Panc1 (cell line): ENCODE data around the gene SELENOS. TPM values are rescaled to one million over a fixed set of nuclear protein-coding genes. Genes with fewer than 3 reads are reported as not detected.
A peak's percentile ranks its signal among the peaks of the same experiment; 100 is the strongest.

Experiments used
- ATAC-seq: fragments of 200-7000 bp; cut with Tn5 transposase; 2 replicates; pipeline ENCODE4 v1.9.1; 2020; ENCODE audit warnings: mild to moderate bottlenecking, moderate library complexity
- BruUV-seq: library from RNA; stranded (reverse); fragments of 400-500 nt; replicated peaks from 2 replicates; lab custom pipeline; 2021; lab: Mats Ljungman, UMichigan
- CTCF ChIA-PET: fragments of 300-600 bp; sonication (Branson Sonifier 250); formaldehyde crosslinking; loops from one replicate; lab custom pipeline; 2022; ENCODE audit warnings: antibody characterized with exemption; lab: Charles Lee
- POLR2A ChIA-PET: fragments of 300-600 bp; sonication (Branson Sonifier 250); formaldehyde crosslinking; loops from one replicate; lab custom pipeline; 2022; ENCODE audit warnings: antibody characterized with exemption; lab: Charles Lee
- DNase-seq: peaks from one replicate; pipeline ENCODE4 v3.0.0-alpha.2; 2010; ENCODE audit warnings: low read depth, low spot score
- H3K27ac ChIP-seq: 2 replicates; pipeline ENCODE4 v1.5.1; 2011; ENCODE audit warnings: mild to moderate bottlenecking, low read length, inconsistent platforms
- H3K27me3 ChIP-seq: fragments of 200-500 bp; sonication (Bioruptor generic); 2 replicates; pipeline ENCODE4 v1.6.0; 2014; ENCODE audit warnings: low read length, inconsistent platforms; ENCODE audit not compliant: control insufficient read depth, insufficient read depth
- H3K36me3 ChIP-seq: fragments of 200-500 bp; sonication (Bioruptor generic); 2 replicates; pipeline ENCODE4 v1.5.1; 2014; ENCODE audit warnings: inconsistent platforms, mild to moderate bottlenecking, low read length, moderate library complexity; ENCODE audit not compliant: control insufficient read depth, insufficient read depth
- H3K4me1 ChIP-seq: 2 replicates; pipeline ENCODE4 v1.5.1; 2011; ENCODE audit warnings: inconsistent platforms, mild to moderate bottlenecking, low read length, moderate library complexity; ENCODE audit not compliant: control insufficient read depth, insufficient read depth
- H3K4me3 ChIP-seq, 2 experiments: 2 replicates each; pipeline ENCODE4 v1.5.1; 2011 to 2012; ENCODE audit warnings: low read depth in 2 of 2, low read length in 2 of 2, mild to moderate bottlenecking in 2 of 2, inconsistent platforms in 1 of 2, moderate library complexity in 1 of 2
- H3K9me3 ChIP-seq: fragments of 200-500 bp; sonication (Bioruptor generic); 2 replicates; pipeline ENCODE4 v1.5.1; 2014; ENCODE audit warnings: low read depth, mild to moderate bottlenecking, inconsistent platforms, low read length, moderate library complexity; ENCODE audit not compliant: control insufficient read depth, insufficient read depth
- POLR2AphosphoS5 ChIP-seq: IDR thresholded peaks from 2 replicates; pipeline ENCODE4 v1.6.1; 2012; ENCODE audit warnings: mild to moderate bottlenecking, low read depth, low read length, moderate library complexity
- REST ChIP-seq, 2 experiments: IDR thresholded peaks; 2 replicates each; pipeline ENCODE4 v1.6.1; 2011 to 2012; ENCODE audit warnings: low read depth in 2 of 2, control low read depth in 1 of 2, low read length in 1 of 2, mild to moderate bottlenecking in 1 of 2, moderate library complexity in 1 of 2; ENCODE audit not compliant: insufficient read depth in 1 of 2
- SIN3A ChIP-seq: IDR thresholded peaks from 2 replicates; pipeline ENCODE4 v1.6.1; 2012; ENCODE audit warnings: low read depth, mild to moderate bottlenecking, low read length, moderate library complexity, borderline replicate concordance; ENCODE audit not compliant: insufficient read depth
- TCF7L2 ChIP-seq: IDR thresholded peaks from 2 replicates; pipeline ENCODE4 v1.6.1; 2011; ENCODE audit warnings: mild to moderate bottlenecking, low read depth, low read length, inconsistent platforms
- in situ Hi-C: cut with HindIII; loops from 2 replicates; pipeline ENCODE4 v1.10.0; 2016; ENCODE audit warnings: low sequenced_read_pairs, low pct_unique_long_range_greater_than_20kb
- intact Hi-C: fragments of 100-400 bp; cut with micrococcal nuclease; formaldehyde crosslinking; loops from one replicate; pipeline ENCODE4 v1.10.0; 2022; ENCODE audit not compliant: unreplicated experiment
- total RNA-seq: library from RNA; stranded (reverse); gene quantifications from one replicate; pipeline ENCODE4 v1.2.1, GENCODE V29; 2021; ENCODE audit not compliant: unreplicated experiment
- TF ChIP-seq, protein P1 (sequence below): fragments of 450-650 bp; IDR thresholded peaks from 2 replicates; pipeline ENCODE4 v1.5.1; 2017; ENCODE audit warnings: mild to moderate bottlenecking

SELENOS gene
- total RNA-seq, 1 experiment from 2014 or later, result 74.9 TPM

DNA sequence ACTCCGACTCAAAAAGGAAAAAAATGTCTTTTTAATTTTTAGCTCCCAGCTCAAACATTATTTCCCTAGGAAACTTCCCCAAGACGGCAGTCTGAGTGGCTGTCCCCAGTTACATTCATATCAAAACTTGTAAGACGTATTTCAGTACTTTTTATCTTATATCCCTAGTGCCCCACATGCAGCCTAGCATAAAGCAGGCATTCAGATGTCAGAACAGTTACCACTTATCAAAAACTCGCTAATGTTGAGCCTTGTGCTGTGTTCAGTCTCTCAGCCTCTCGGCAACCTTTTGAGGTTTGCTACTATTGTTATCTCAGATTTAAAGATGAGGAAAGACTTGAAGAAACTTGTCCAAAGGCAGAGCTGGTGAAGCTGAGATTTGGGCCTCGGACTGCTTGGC, 6.6 kb upstream of the SELENOS start:
- Histone ChIP-seq H3K27ac (no peak overlapping the region), H3K27me3 (no peaks in the 10 kb centered on the region), H3K36me3 (peaks cover 42% of the 10 kb centered on the region), H3K9me3 (no peaks in the 10 kb centered on the region), H3K4me3 (no peak overlapping the region), H3K4me1 (no peaks in the 10 kb centered on the region)
- TSS peak; percentile 53 for BruUV-seq
- in situ Hi-C loops, result no loop called here
- no peak for ATAC-seq
- intact Hi-C loops, result no loop called here
- POLR2A ChIA-PET, result no interaction called here
- CTCF ChIA-PET, result no interaction called here
- no peak for DNase-seq
- TF ChIP-seq SIN3A (no peak), POLR2AphosphoS5 (no peak), TCF7L2 (no peak)

GRCh38 chr15:101280007-101280406, 2.7 kb upstream of the SELENOS start:
- Histone ChIP-seq H3K4me1 (peaks cover 17% of the 10 kb centered on the region), H3K9me3 (no peaks in the 10 kb centered on the region), H3K27me3 (no peaks in the 10 kb centered on the region), H3K27ac (no peak overlapping the region), H3K4me3 (no peak overlapping the region), H3K36me3 (peaks cover 14% of the 10 kb centered on the region)
- intact Hi-C loops (no loop called here), in situ Hi-C loops (no loop called here)
- no peak for ATAC-seq
- BruUV-seq, result no TSS peak
- no peak for DNase-seq
- TF ChIP-seq POLR2AphosphoS5, result no peak; the same call in 1 of the 2 replicates
- no peak for TF ChIP-seq REST (IDR thresholded peaks at IDR 0.05; ENCODE audit: insufficient read depth in 1 of 2, low read depth in 2 of 2, low read length in 1 of 2)
- TF ChIP-seq TCF7L2, result no peak
- TF ChIP-seq, protein P1, sequence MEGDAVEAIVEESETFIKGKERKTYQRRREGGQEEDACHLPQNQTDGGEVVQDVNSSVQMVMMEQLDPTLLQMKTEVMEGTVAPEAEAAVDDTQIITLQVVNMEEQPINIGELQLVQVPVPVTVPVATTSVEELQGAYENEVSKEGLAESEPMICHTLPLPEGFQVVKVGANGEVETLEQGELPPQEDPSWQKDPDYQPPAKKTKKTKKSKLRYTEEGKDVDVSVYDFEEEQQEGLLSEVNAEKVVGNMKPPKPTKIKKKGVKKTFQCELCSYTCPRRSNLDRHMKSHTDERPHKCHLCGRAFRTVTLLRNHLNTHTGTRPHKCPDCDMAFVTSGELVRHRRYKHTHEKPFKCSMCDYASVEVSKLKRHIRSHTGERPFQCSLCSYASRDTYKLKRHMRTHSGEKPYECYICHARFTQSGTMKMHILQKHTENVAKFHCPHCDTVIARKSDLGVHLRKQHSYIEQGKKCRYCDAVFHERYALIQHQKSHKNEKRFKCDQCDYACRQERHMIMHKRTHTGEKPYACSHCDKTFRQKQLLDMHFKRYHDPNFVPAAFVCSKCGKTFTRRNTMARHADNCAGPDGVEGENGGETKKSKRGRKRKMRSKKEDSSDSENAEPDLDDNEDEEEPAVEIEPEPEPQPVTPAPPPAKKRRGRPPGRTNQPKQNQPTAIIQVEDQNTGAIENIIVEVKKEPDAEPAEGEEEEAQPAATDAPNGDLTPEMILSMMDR, result no peak
- TF ChIP-seq SIN3A, result no peak
- CTCF ChIA-PET, result interaction anchor here (1.0 kb wide), 1 partner anchor 10 kb away, joined by 4 read pairs; no protein-coding TSS in a partner anchor
- POLR2A ChIA-PET, result interaction anchor here (0.6 kb wide), 1 partner anchor 10 kb away, joined by 3 read pairs; no protein-coding TSS in a partner anchor

GRCh38 chr15:101277943-101278564, 769 bp upstream of the SELENOS start:
- H3K4me1 ChIP-seq, result peaks cover 17% of the 10 kb centered on the region
- peak overlapping the region; percentile 62 to 97 for H3K4me3 ChIP-seq
- H3K27ac ChIP-seq, result peak overlapping the region; percentile 76
- BruUV-seq, result no TSS peak
- intact Hi-C loops (no loop called here), in situ Hi-C loops (no loop called here)
- ATAC-seq (peak; percentile 7; the same call in 1 of the 2 replicates), DNase-seq (no peak)
- POLR2A ChIA-PET, result no interaction called here
- H3K27me3 ChIP-seq, result no peaks in the 10 kb centered on the region
- H3K9me3 ChIP-seq, result no peaks in the 10 kb centered on the region
- CTCF ChIA-PET, result interaction anchor here (1.8 kb wide), 1 partner anchor 11 kb away, joined by 5 read pairs; no protein-coding TSS in a partner anchor
- peaks cover 30% of the 10 kb centered on the region for H3K36me3 ChIP-seq
- TF ChIP-seq TCF7L2, result no peak
